ENCODE measurements around the gene PRSS48.

The PRSS48 gene

DNA sequence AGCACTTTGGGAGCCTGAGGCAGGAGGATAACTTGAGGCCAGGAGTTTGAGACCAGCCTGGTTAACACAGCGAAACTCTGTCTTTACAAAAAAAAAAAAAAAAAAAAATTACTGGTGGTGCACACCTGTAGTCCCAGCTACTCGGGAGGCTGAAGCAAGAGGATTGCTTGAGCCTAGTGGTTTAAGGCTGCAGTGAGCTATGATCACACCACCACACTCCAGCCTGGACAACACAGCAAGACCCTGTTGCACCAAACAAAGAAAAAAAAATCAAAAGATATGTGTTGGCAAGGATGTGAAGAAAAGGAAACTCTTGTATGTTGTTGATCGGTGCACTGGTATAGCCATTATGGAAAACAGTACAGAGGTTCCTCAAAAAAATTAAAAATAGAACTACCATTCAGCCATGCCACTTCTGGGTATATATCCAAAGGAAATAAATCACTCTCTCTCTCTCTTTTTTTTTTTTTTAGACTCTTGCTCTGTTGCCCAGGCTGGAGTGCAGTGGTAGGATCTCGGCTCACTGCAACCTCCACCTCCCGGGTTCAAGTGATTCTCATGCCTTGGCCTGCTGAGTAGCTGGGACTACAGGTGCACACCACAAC is 33.3 kb downstream of the PRSS48 start:
- peaks cover 3% of the 10 kb centered on the region; the same call in 1 of the 2 replicates for H3K4me1 ChIP-seq (ENCODE audit: low read length)
- no peak overlapping the region for H3K9ac ChIP-seq (ENCODE audit: low read length)
- H3K9me3 ChIP-seq (replicated peaks; ENCODE audit: insufficient read depth, low read length): no peaks in the 10 kb centered on the region
- H3K4me2 ChIP-seq (ENCODE audit: low read depth, low read length): no peak overlapping the region
- H2AFZ ChIP-seq (ENCODE audit: low read length): no peak overlapping the region
- no peak overlapping the region for H3K4me3 ChIP-seq (ENCODE audit: low read length)
- H3K36me3 ChIP-seq (replicated peaks; ENCODE audit: insufficient read depth, low read length): no peaks in the 10 kb centered on the region
- no peaks in the 10 kb centered on the region for H3F3A ChIP-seq (ENCODE audit: insufficient read depth, low read length)
- no peaks in the 10 kb centered on the region for H3K27me3 ChIP-seq (replicated peaks; ENCODE audit: insufficient read depth, low read length)
- no peaks in the 10 kb centered on the region for H4K20me1 ChIP-seq (ENCODE audit: insufficient read depth, low read length)
- no peak overlapping the region for H3K27ac ChIP-seq (ENCODE audit: low read length)
- no peak for DNase-seq
- TF ChIP-seq EZH2phosphoT487 (IDR thresholded peaks at IDR 0.05; ENCODE audit: low read length) (no peak), EZH2 (optimal IDR thresholded peaks at IDR 0.05; ENCODE audit: low read depth, low read length) (no peak), CTCF (IDR thresholded peaks at IDR 0.05; ENCODE audit: low read length) (no peak)
- no peaks in the 10 kb centered on the region for H3K9me2 ChIP-seq (replicated peaks; ENCODE audit: insufficient read depth, low read length)
- H3K79me2 ChIP-seq (ENCODE audit: low read length): no peaks in the 10 kb centered on the region

GRCh38 chr4:151313306-151314009 is 36.5 kb downstream of the PRSS48 start:
- Histone ChIP-seq H3K36me3 (replicated peaks; ENCODE audit: insufficient read depth, low read length) (no peaks in the 10 kb centered on the region), H4K20me1 (ENCODE audit: insufficient read depth, low read length) (no peaks in the 10 kb centered on the region), H3K79me2 (ENCODE audit: low read length) (no peaks in the 10 kb centered on the region), H3K27ac (ENCODE audit: low read length) (no peak overlapping the region), H3K4me3 (ENCODE audit: low read length) (no peak overlapping the region), H3K9me3 (replicated peaks; ENCODE audit: insufficient read depth, low read length) (no peaks in the 10 kb centered on the region), H2AFZ (ENCODE audit: low read length) (no peak overlapping the region), H3K27me3 (replicated peaks; ENCODE audit: insufficient read depth, low read length) (no peaks in the 10 kb centered on the region), H3K4me2 (ENCODE audit: low read depth, low read length) (no peak overlapping the region), H3F3A (ENCODE audit: insufficient read depth, low read length) (no peaks in the 10 kb centered on the region), H3K9me2 (replicated peaks; ENCODE audit: insufficient read depth, low read length) (no peaks in the 10 kb centered on the region), H3K4me1 (ENCODE audit: low read length) (no peaks in the 10 kb centered on the region), H3K9ac (ENCODE audit: low read length) (no peak overlapping the region)
- TF ChIP-seq CTCF (IDR thresholded peaks at IDR 0.05; ENCODE audit: low read length) (no peak), EZH2 (optimal IDR thresholded peaks at IDR 0.05; ENCODE audit: low read depth, low read length) (no peak), EZH2phosphoT487 (IDR thresholded peaks at IDR 0.05; ENCODE audit: low read length) (no peak)
- no peak for DNase-seq

- DNase-seq: no peak
- H3K9me2 ChIP-seq (replicated peaks; ENCODE audit: insufficient read depth, low read length): no peaks in the 10 kb centered on the region
- H3K36me3 ChIP-seq (replicated peaks; ENCODE audit: insufficient read depth, low read length): no peaks in the 10 kb centered on the region
- H3K4me3 ChIP-seq (ENCODE audit: low read length): no peak overlapping the region
- no peak overlapping the region for H3K4me2 ChIP-seq (ENCODE audit: low read depth, low read length)
- no peaks in the 10 kb centered on the region for H3K9me3 ChIP-seq (replicated peaks; ENCODE audit: insufficient read depth, low read length)
- H2AFZ ChIP-seq (ENCODE audit: low read length): no peak overlapping the region
- no peaks in the 10 kb centered on the region for H3K79me2 ChIP-seq (ENCODE audit: low read length)
- H3K27me3 ChIP-seq (replicated peaks; ENCODE audit: insufficient read depth, low read length): no peaks in the 10 kb centered on the region
- no peak overlapping the region for H3K27ac ChIP-seq (ENCODE audit: low read length)
- H4K20me1 ChIP-seq (ENCODE audit: insufficient read depth, low read length): no peaks in the 10 kb centered on the region
- TF ChIP-seq EZH2phosphoT487 (IDR thresholded peaks at IDR 0.05; ENCODE audit: low read length) (no peak), EZH2 (optimal IDR thresholded peaks at IDR 0.05; ENCODE audit: low read depth, low read length) (no peak), CTCF (IDR thresholded peaks at IDR 0.05; ENCODE audit: low read length) (no peak)
- H3K9ac ChIP-seq (ENCODE audit: low read length): no peak overlapping the region
- no peaks in the 10 kb centered on the region for H3K4me1 ChIP-seq (ENCODE audit: low read length)
- no peaks in the 10 kb centered on the region for H3F3A ChIP-seq (ENCODE audit: insufficient read depth, low read length)
These were observed 37.0 kb downstream of the PRSS48 start for GRCh38 chr4:151314010-151314355.

Measured in MM.1S (cell line).